Measurements from ENCODE around the gene HECW1.

HECW1 gene

DNA sequence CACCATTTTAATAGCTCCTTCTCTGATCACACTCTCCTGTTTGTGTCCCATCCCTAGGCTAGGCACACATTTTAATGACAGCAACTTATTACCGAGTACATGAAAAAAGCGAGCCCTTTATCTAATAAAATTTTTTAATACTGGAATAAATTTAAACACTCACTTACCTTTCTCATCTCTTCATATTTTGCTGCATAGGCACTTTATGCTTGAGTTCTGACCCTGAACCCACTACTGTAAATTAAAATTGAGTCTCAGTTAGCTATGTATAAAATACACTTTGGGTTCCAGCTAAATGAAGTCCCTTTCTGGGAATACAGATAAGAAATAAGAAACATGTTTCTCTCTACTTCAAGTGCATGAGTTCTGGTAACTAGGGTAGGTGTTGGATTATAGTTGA is 104.6 kb downstream of the HECW1 start:
- TF ChIP-seq NFIC (IDR thresholded peaks at IDR 0.05) (no peak), CREB1 (IDR thresholded peaks at IDR 0.05; ENCODE audit: low read depth) (no peak), FOXM1 (IDR thresholded peaks at IDR 0.05; ENCODE audit: borderline replicate concordance, low read depth) (no peak)

DNA sequence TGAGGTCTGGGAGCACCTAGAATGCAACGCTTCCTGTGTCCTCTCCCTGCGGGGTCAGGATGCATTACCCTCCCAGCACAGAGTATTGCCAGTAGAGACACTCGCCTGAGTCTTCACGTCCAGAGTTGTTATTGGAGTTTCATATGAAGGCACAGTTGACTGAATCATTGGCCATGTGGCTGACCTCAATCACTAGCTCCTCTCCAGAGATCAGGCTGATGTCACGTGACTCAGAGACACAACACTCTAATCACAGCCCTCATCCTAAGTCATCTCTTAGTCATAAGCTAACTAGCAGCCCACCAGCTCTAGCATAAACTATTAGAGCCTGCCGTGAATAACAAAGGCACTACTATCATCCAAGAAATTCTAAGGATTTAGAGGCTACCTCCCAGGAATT is 107.8 kb downstream of the HECW1 start:
- TF ChIP-seq TAF1 (IDR thresholded peaks at IDR 0.05; ENCODE audit: low read depth) (no peak), YY1 (IDR thresholded peaks at IDR 0.05; ENCODE audit: low read depth) (no peak), CREB1 (IDR thresholded peaks at IDR 0.05; ENCODE audit: low read depth) (no peak)
- TF ChIP-seq, protein P1, sequence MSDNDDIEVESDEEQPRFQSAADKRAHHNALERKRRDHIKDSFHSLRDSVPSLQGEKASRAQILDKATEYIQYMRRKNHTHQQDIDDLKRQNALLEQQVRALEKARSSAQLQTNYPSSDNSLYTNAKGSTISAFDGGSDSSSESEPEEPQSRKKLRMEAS (IDR thresholded peaks at IDR 0.05) = no peak

DNA sequence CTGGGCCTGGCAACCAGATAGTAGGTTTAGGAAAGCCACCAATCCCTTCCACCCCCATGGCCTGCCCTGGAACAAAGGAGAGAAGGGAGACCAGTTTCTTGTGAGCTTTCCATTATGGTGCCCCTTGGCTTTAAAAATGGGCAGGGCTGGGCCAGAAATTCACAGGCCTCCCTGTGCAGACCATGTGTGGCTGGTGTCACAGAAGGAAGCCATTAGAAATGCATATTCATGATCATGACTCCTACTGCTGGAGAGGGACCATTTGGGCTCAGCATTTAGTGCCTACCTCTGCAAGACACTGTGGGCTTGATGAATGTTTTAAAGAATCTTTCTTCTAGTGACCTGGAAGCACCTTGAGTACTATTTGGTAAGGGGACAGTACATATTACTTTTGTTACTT is 108.3 kb downstream of the HECW1 start:
- TF ChIP-seq FOXM1 (IDR thresholded peaks at IDR 0.05; ENCODE audit: borderline replicate concordance, low read depth) = no peak
- no peak for TF ChIP-seq TCF12 (IDR thresholded peaks at IDR 0.05; ENCODE audit: low read depth)
- TF ChIP-seq, protein P1 (IDR thresholded peaks at IDR 0.05) = no peak

GRCh38 chr7:43229801-43230200 is 117.4 kb downstream of the HECW1 start:
- TF ChIP-seq YY1 (IDR thresholded peaks at IDR 0.05; ENCODE audit: low read depth) (no peak), ZBTB7A (IDR thresholded peaks at IDR 0.05; ENCODE audit: low read depth) (no peak), CEBPB (IDR thresholded peaks at IDR 0.05) (no peak), REST (IDR thresholded peaks at IDR 0.05; ENCODE audit: low read depth) (no peak), FOXM1 (IDR thresholded peaks at IDR 0.05; ENCODE audit: borderline replicate concordance, low read depth) (no peak), CREB1 (IDR thresholded peaks at IDR 0.05; ENCODE audit: low read depth) (no peak), EGR1 (IDR thresholded peaks at IDR 0.05) (no peak), NFIC (IDR thresholded peaks at IDR 0.05) (no peak), TAF1 (IDR thresholded peaks at IDR 0.05; ENCODE audit: low read depth) (no peak), TCF12 (IDR thresholded peaks at IDR 0.05; ENCODE audit: low read depth) (no peak), TEAD4 (IDR thresholded peaks at IDR 0.05) (no peak), EP300 (IDR thresholded peaks at IDR 0.05; ENCODE audit: borderline replicate concordance) (no peak), RAD21 (IDR thresholded peaks at IDR 0.05; ENCODE audit: low read depth) (no peak)
- TF ChIP-seq, protein P1 (IDR thresholded peaks at IDR 0.05) = no peak
- TF ChIP-seq, protein P2, sequence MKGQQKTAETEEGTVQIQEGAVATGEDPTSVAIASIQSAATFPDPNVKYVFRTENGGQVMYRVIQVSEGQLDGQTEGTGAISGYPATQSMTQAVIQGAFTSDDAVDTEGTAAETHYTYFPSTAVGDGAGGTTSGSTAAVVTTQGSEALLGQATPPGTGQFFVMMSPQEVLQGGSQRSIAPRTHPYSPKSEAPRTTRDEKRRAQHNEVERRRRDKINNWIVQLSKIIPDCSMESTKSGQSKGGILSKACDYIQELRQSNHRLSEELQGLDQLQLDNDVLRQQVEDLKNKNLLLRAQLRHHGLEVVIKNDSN (IDR thresholded peaks at IDR 0.05) = no peak

- TF ChIP-seq CEBPB (IDR thresholded peaks at IDR 0.05) (no peak), REST (IDR thresholded peaks at IDR 0.05; ENCODE audit: low read depth) (no peak), TCF12 (IDR thresholded peaks at IDR 0.05; ENCODE audit: low read depth) (no peak)
- TF ChIP-seq, protein P1 (IDR thresholded peaks at IDR 0.05) = no peak
Measured at GRCh38 chr7:43232366-43232765, 119.9 kb downstream of the HECW1 start.

GRCh38 chr7:43234073-43234472 is 121.6 kb downstream of the HECW1 start:
- TF ChIP-seq ZBTB7A (IDR thresholded peaks at IDR 0.05; ENCODE audit: low read depth) (no peak), REST (IDR thresholded peaks at IDR 0.05; ENCODE audit: low read depth) (no peak), EGR1 (IDR thresholded peaks at IDR 0.05) (no peak), RAD21 (IDR thresholded peaks at IDR 0.05; ENCODE audit: low read depth) (no peak), NFIC (IDR thresholded peaks at IDR 0.05) (no peak), TEAD4 (IDR thresholded peaks at IDR 0.05) (no peak), FOXM1 (IDR thresholded peaks at IDR 0.05; ENCODE audit: borderline replicate concordance, low read depth) (no peak), TAF1 (IDR thresholded peaks at IDR 0.05; ENCODE audit: low read depth) (no peak), EP300 (IDR thresholded peaks at IDR 0.05; ENCODE audit: borderline replicate concordance) (no peak), CEBPB (IDR thresholded peaks at IDR 0.05) (no peak), TCF12 (IDR thresholded peaks at IDR 0.05; ENCODE audit: low read depth) (no peak), CREB1 (IDR thresholded peaks at IDR 0.05; ENCODE audit: low read depth) (no peak), YY1 (IDR thresholded peaks at IDR 0.05; ENCODE audit: low read depth) (no peak)
- TF ChIP-seq, protein P1 (IDR thresholded peaks at IDR 0.05) = no peak
- TF ChIP-seq, protein P2 (IDR thresholded peaks at IDR 0.05) = no peak
